Mucosa of descending colon (tissue), 3 donors: ENCODE results near the gene KLHL11. TPM values are rescaled to one million over a fixed set of nuclear protein-coding genes. Genes with fewer than 3 reads are reported as not detected.

Experiments used
- ATAC-seq: fragments of 200-7000 bp; cut with Tn5 transposase; one replicate; pipeline ENCODE4 v1.9.1; 2020; ENCODE audit warnings: mild to moderate bottlenecking, moderate library complexity
- DNase-seq, 3 donors: peaks; one replicate each; pipeline ENCODE4 v3.0.0-alpha.2; 2020
- H3K36me3 ChIP-seq: fragments of 200-600 bp; one replicate; pipeline ENCODE4 v1.8.0; 2021; ENCODE audit warnings: low read depth, mild to moderate bottlenecking
- H3K4me1 ChIP-seq: fragments of 200-600 bp; one replicate; pipeline ENCODE4 v1.8.0; 2021; ENCODE audit warnings: low read depth, mild to moderate bottlenecking
- H3K4me3 ChIP-seq: fragments of 200-600 bp; one replicate; pipeline ENCODE4 v1.8.0; 2021; ENCODE audit warnings: mild to moderate bottlenecking
- H3K9me3 ChIP-seq: fragments of 200-600 bp; one replicate; pipeline ENCODE4 v1.8.0; 2021; ENCODE audit warnings: mild to moderate bottlenecking
- CTCF ChIP-seq: fragments of 200-600 bp; IDR thresholded peaks from one replicate; pipeline ENCODE4 v1.8.0; 2022; ENCODE audit warnings: antibody characterized with exemption, mild to moderate bottlenecking
- intact Hi-C, 2 donors: fragments of 100-400 bp; cut with DNase I in 1 of 2; cut with micrococcal nuclease in 1 of 2; formaldehyde crosslinking; loops; one replicate each; pipeline versions ENCODE4 v1.11.0 to v1.11.1; 2022; cut with DNase I, micrococcal nuclease
- total RNA-seq, 3 donors: library from RNA; stranded (reverse); fragmentation: NEBNext Ultra II Directional in 2 of 3; extraction: Animal tissue kit (Norgen Biotek cat#: 25700) in 2 of 3; gene quantifications; one replicate each; pipeline versions ENCODE4 v1.2.1 to v1.2.4, GENCODE V29; 2021 to 2023
- donor health status: DM: no; HTN: no; CAD: no; lungs with moderate emphysema.
- donor health status: DM: no; HTN: no; CAD: no.
- donor health status: DM: no; HTN: yes; CAD: no.

Gene KLHL11
- total RNA-seq, 3 donors from 2014 or later = 7.6 to 14.7 (median 8.5) TPM

GRCh38 chr17:41806685-41807445 is 58.4 kb downstream of the KLHL11 start:
- Histone ChIP-seq H3K4me1 (peaks cover 35% of the 10 kb centered on the region), H3K36me3 (no peaks in the 10 kb centered on the region), H3K4me3 (no peak overlapping the region), H3K9me3 (no peaks in the 10 kb centered on the region)
- intact Hi-C loops = no loop called here
- DNase-seq (peak in 2 of 3 donors; percentile 64 to 78), ATAC-seq (peak; percentile 83)
- no peak for TF ChIP-seq CTCF

Other genes with a start within 250 kb of the KLHL11 start
- gene KRT17, start 240.8 kb downstream of the KLHL11 start, total RNA-seq = under 1 TPM in 1 of 3 donors, not detected in 2; 0.76 TPM
- 100 to 1,000 TPM; 547 to 915 (median 566) TPM for gene EIF1, start 176.5 kb downstream of the KLHL11 start, total RNA-seq
- not detected for gene GAST, start 153.1 kb downstream of the KLHL11 start, total RNA-seq
- gene HAP1, start 130.8 kb downstream of the KLHL11 start, total RNA-seq = 1 to 10 TPM in 1 of 3 donors, under 1 TPM in 2; 0.12 to 2.8 (median 0.32) TPM
- 100 to 1,000 TPM; 165 to 383 (median 320) TPM for gene JUP, start 78.7 kb downstream of the KLHL11 start, total RNA-seq
- gene P3H4, start 53.5 kb downstream of the KLHL11 start, total RNA-seq = 10 to 100 TPM; 10.7 to 14.0 (median 12.1) TPM
- gene FKBP10, start 52.4 kb downstream of the KLHL11 start, total RNA-seq = 10 to 100 TPM in 2 of 3 donors, 1 to 10 TPM in 1; 5.7 to 32.7 (median 18.6) TPM
- 10 to 100 TPM; 17.8 to 46.5 (median 19.1) TPM for gene NT5C3B, start 29.2 kb downstream of the KLHL11 start, total RNA-seq
- under 1 TPM in 1 of 3 donors, not detected in 2; 0.73 TPM for gene KLHL10, start 27.6 kb downstream of the KLHL11 start, total RNA-seq
- gene ACLY, start 53.5 kb upstream of the KLHL11 start, total RNA-seq = 10 to 100 TPM; 80.3 to 95.2 (median 81.5) TPM
- 1 to 10 TPM in 1 of 3 donors, under 1 TPM in 1, not detected in 1; 0.34 to 2.1 TPM for gene ODAD4, start 65.2 kb upstream of the KLHL11 start, total RNA-seq
- 10 to 100 TPM; 44.1 to 88.0 (median 51.6) TPM for gene CNP, start 101.4 kb upstream of the KLHL11 start, total RNA-seq
- gene DNAJC7, start 152.0 kb upstream of the KLHL11 start, total RNA-seq = 100 to 1,000 TPM in 1 of 3 donors, 10 to 100 TPM in 2; 80.6 to 108 (median 86.7) TPM
- 10 to 100 TPM; 29.5 to 34.9 (median 31.1) TPM for gene NKIRAS2, start 154.7 kb upstream of the KLHL11 start, total RNA-seq
- gene C17orf113, start 185.2 kb upstream of the KLHL11 start, total RNA-seq = 1 to 10 TPM; 1.2 to 3.8 (median 2.0) TPM
- under 1 TPM; 0.41 to 0.96 (median 0.58) TPM for gene ZNF385C, start 233.1 kb upstream of the KLHL11 start, total RNA-seq
- gene DHX58, start 247.3 kb upstream of the KLHL11 start, total RNA-seq = 10 to 100 TPM; 11.7 to 18.0 (median 14.0) TPM